OCI-LY1 (cell line): Measurements from ENCODE around the gene PNPLA7.
"Not testable (repeated sequence)": the region's sequence is repeated elsewhere in the genome, so short reads cannot be mapped to it uniquely, and the experiment has no call there.

ENCODE experiments used
- H2AFZ ChIP-seq: fragments of 200-600 bp; sonication (generic), shearing (Covaris generic); 2 replicates; pipeline ENCODE4 v1.6.0; 2014; ENCODE audit warnings: antibody characterized with exemption, mild to moderate bottlenecking, low read length
- H3F3A ChIP-seq: fragments of 200-600 bp; sonication (generic), shearing (Covaris generic); 2 replicates; pipeline ENCODE4 v1.6.0; 2014; ENCODE audit warnings: mild to moderate bottlenecking, antibody characterized with exemption, low read length, moderate library complexity; ENCODE audit not compliant: insufficient read depth
- H3K27ac ChIP-seq: fragments of 200-600 bp; sonication (generic); 2 replicates; pipeline ENCODE4 v1.5.1; 2014; ENCODE audit warnings: low read length, mixed run types, mild to moderate bottlenecking, low read depth; ENCODE audit not compliant: poor library complexity, severe bottlenecking
- H3K27me3 ChIP-seq: fragments of 200-600 bp; sonication (generic); 2 replicates; pipeline ENCODE4 v1.6.0; 2014; ENCODE audit warnings: antibody characterized with exemption, mild to moderate bottlenecking, low read length, moderate library complexity; ENCODE audit not compliant: insufficient read depth
- H3K36me3 ChIP-seq: fragments of 200-600 bp; sonication (generic); 2 replicates; pipeline ENCODE4 v1.6.1; 2014; ENCODE audit warnings: mild to moderate bottlenecking, antibody characterized with exemption, low read length, moderate library complexity, mixed read lengths; ENCODE audit not compliant: insufficient read depth
- H3K4me1 ChIP-seq: fragments of 200-600 bp; sonication (generic); 2 replicates; pipeline ENCODE4 v1.5.1; 2014; ENCODE audit warnings: mild to moderate bottlenecking, low read length, moderate library complexity; ENCODE audit not compliant: insufficient read depth, severe bottlenecking
- H3K4me2 ChIP-seq: fragments of 200-600 bp; sonication (generic), shearing (Covaris generic); 2 replicates; pipeline ENCODE4 v1.6.1; 2014; ENCODE audit warnings: low read length
- H3K4me3 ChIP-seq: fragments of 200-600 bp; sonication (generic); 2 replicates; pipeline ENCODE4 v1.5.1; 2014; ENCODE audit warnings: low read length, low read depth, mild to moderate bottlenecking, mixed read lengths; ENCODE audit not compliant: poor library complexity, severe bottlenecking
- H3K79me2 ChIP-seq: fragments of 200-600 bp; shearing (Covaris generic); 2 replicates; pipeline ENCODE4 v1.6.1; 2016; ENCODE audit warnings: mixed run types, low read length, mixed read lengths; ENCODE audit not compliant: insufficient read depth
- H3K9ac ChIP-seq: fragments of 200-600 bp; sonication (generic), shearing (Covaris generic); 2 replicates; pipeline ENCODE4 v1.6.1; 2014; ENCODE audit warnings: mild to moderate bottlenecking, low read length, mixed read lengths
- H3K9me2 ChIP-seq: fragments of 200-600 bp; sonication (generic), shearing (Covaris generic); 2 replicates; pipeline ENCODE4 v1.6.1; 2014; ENCODE audit warnings: low read depth, mild to moderate bottlenecking, low read length, mixed read lengths
- H3K9me3 ChIP-seq: fragments of 200-600 bp; shearing (Covaris generic); 2 replicates; pipeline ENCODE4 v1.6.1; 2014; ENCODE audit warnings: low read length, mixed read lengths
- H4K20me1 ChIP-seq: fragments of 200-600 bp; sonication (generic), shearing (Covaris generic); 2 replicates; pipeline ENCODE4 v1.6.0; 2016; ENCODE audit warnings: mild to moderate bottlenecking, low read length; ENCODE audit not compliant: insufficient read depth
- CTCF ChIP-seq: fragments of 200-600 bp; sonication (generic), shearing (Covaris generic); IDR thresholded peaks from 2 replicates; pipeline ENCODE4 v1.5.1; 2017; ENCODE audit warnings: mild to moderate bottlenecking, antibody characterized with exemption, low read length, moderate library complexity, mixed read lengths
- EZH2 ChIP-seq: fragments of 200-600 bp; sonication (generic), shearing (Covaris generic); IDR thresholded peaks from 2 replicates; pipeline ENCODE4 v1.8.0; 2017; ENCODE audit warnings: borderline replicate concordance, mixed run types, mild to moderate bottlenecking, antibody characterized with exemption, low read length, moderate library complexity, mixed read lengths

The PNPLA7 gene

GRCh38 chr9:137550231-137550621, at the start of gene PNPLA7:
TSS of gene PNPLA7 (minus strand) at chr9:137550402. CDS start at chr9:137550197, 205 bp downstream.
- no peaks in the 10 kb centered on the region for H4K20me1 ChIP-seq
- H3F3A ChIP-seq: no peaks in the 10 kb centered on the region
- H3K9me2 ChIP-seq: no peaks in the 10 kb centered on the region
- no peaks in the 10 kb centered on the region for H3K9me3 ChIP-seq
- H3K4me2 ChIP-seq: peak within 1 kb of the TSS; percentile 86
- peak within 1 kb of the TSS; percentile 73 for H3K27ac ChIP-seq
- H3K4me3 ChIP-seq: peak within 1 kb of the TSS; percentile 70
- H3K79me2 ChIP-seq: no peaks in the 10 kb centered on the region
- TF ChIP-seq EZH2: no peak
- peaks cover 16% of the 10 kb centered on the region for H3K36me3 ChIP-seq
- H3K9ac ChIP-seq: peak within 1 kb of the TSS; percentile 68
- no peak within 1 kb of the TSS for H2AFZ ChIP-seq
- H3K4me1 ChIP-seq: peaks cover 19% of the 10 kb centered on the region
- no peaks in the 10 kb centered on the region for H3K27me3 ChIP-seq

DNA sequence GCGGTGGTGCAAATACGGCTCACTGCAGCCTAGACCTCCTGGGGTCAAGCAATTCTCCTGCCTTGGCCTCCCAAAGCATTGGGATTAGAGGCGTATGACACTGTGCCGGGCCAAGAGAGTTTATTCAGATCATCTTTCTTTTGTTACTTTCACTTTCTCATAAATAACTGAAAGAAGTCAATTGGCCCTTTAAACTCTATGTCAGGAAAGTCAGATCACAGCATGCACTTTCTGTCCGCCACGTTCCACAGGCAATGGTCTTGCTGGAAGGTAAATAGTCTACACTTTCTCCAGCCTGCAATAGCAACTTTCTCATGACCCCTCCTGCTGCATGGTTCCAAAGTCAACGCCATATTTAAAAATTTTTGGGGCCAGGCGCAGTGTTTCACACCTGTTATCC, 48.7 kb upstream of the PNPLA7 start:
- Histone ChIP-seq H3F3A (no peaks in the 10 kb centered on the region), H3K4me3 (no peak overlapping the region), H4K20me1 (no peaks in the 10 kb centered on the region), H2AFZ (no peak overlapping the region), H3K79me2 (no peaks in the 10 kb centered on the region), H3K27me3 (no peaks in the 10 kb centered on the region), H3K4me2 (no peak overlapping the region), H3K4me1 (peaks cover 25% of the 10 kb centered on the region), H3K9me3 (no peaks in the 10 kb centered on the region), H3K27ac (no peak overlapping the region), H3K36me3 (no peaks in the 10 kb centered on the region), H3K9ac (no peak overlapping the region), H3K9me2 (no peaks in the 10 kb centered on the region)
- TF ChIP-seq CTCF (no peak), EZH2 (no peak)

DNA sequence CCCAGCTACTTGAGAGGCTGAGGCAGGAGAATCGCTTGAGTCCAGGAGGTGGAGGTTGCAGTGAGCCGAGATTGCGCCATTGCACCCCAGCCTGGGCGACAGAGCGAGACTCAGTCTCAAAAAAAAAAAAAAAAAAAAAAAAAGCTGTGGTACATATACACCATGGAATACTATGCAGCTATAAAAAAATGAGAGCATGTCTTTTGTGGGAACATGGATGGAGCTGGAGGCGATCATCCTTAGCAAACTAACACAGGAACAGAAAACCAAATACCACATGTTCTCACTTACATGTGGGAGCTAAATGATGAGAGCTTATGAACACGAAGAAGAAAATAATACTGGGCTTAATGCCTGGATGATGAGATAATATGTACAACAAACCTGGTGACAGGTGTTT, 46.4 kb upstream of the PNPLA7 start:
- not testable (repeated sequence) for H3K9me2 ChIP-seq, H3K27me3 ChIP-seq, H3K27ac ChIP-seq, H3K4me3 ChIP-seq, H3K36me3 ChIP-seq, H2AFZ ChIP-seq, H3K9ac ChIP-seq, H3F3A ChIP-seq, H4K20me1 ChIP-seq, H3K79me2 ChIP-seq, H3K9me3 ChIP-seq, H3K4me2 ChIP-seq
- H3K4me1 ChIP-seq: peaks cover 16% of the 10 kb centered on the region

GRCh38 chr9:137593176-137593575, 43.0 kb upstream of the PNPLA7 start:
- peaks cover 24% of the 10 kb centered on the region for H3K4me1 ChIP-seq
- no peaks in the 10 kb centered on the region for H4K20me1 ChIP-seq
- H3K79me2 ChIP-seq: no peaks in the 10 kb centered on the region; the same call in 1 of the 2 replicates
- H3K4me2 ChIP-seq: no peak overlapping the region
- peaks cover 10% of the 10 kb centered on the region; the same call in 1 of the 2 replicates for H3K36me3 ChIP-seq
- TF ChIP-seq EZH2 (no peak), CTCF (no peak)
- H3K4me3 ChIP-seq: no peak overlapping the region
- H3K9me3 ChIP-seq: no peaks in the 10 kb centered on the region
- H3K9me2 ChIP-seq: no peaks in the 10 kb centered on the region
- H2AFZ ChIP-seq: no peak overlapping the region
- no peaks in the 10 kb centered on the region for H3F3A ChIP-seq
- no peak overlapping the region for H3K27ac ChIP-seq
- H3K27me3 ChIP-seq: no peaks in the 10 kb centered on the region; the same call in 1 of the 2 replicates
- no peak overlapping the region for H3K9ac ChIP-seq
